H9 (cell line): ENCODE results near the gene TM9SF3. TPM values are rescaled to one million over a fixed set of nuclear protein-coding genes. Genes with fewer than 3 reads are reported as not detected.

Source experiments
- DNase-seq: peaks from one replicate; pipeline ENCODE4 v3.0.0-alpha.2; 2017
- H2AFZ ChIP-seq: one replicate; pipeline ENCODE4 v1.6.1; 2013; ENCODE audit warnings: mild to moderate bottlenecking, low read length, control low read depth, moderate library complexity
- H2AK5ac ChIP-seq: 2 replicates; pipeline ENCODE4 v1.6.1; 2013; ENCODE audit warnings: low read length, control low read depth, mixed read lengths; ENCODE audit not compliant: insufficient read length
- H2BK120ac ChIP-seq: one replicate; pipeline ENCODE4 v1.6.1; 2013; ENCODE audit warnings: low read depth, mild to moderate bottlenecking, low read length, control low read depth, inconsistent platforms; ENCODE audit not compliant: poor library complexity, severe bottlenecking
- H2BK12ac ChIP-seq: 2 replicates; pipeline ENCODE4 v1.6.1; 2013; ENCODE audit warnings: low read length, control low read depth, mixed read lengths, low read depth; ENCODE audit not compliant: insufficient read length
- H2BK15ac ChIP-seq: 2 replicates; pipeline ENCODE4 v1.6.1; 2013; ENCODE audit warnings: low read depth, low read length, control low read depth
- H2BK20ac ChIP-seq: one replicate; pipeline ENCODE4 v1.6.1; 2013; ENCODE audit warnings: low read depth, mild to moderate bottlenecking, low read length, control low read depth, inconsistent platforms; ENCODE audit not compliant: poor library complexity, severe bottlenecking
- H2BK5ac ChIP-seq: 2 replicates; pipeline ENCODE4 v1.6.1; 2013; ENCODE audit warnings: low read length, control low read depth, mixed read lengths; ENCODE audit not compliant: insufficient read length
- H3K14ac ChIP-seq: 2 replicates; pipeline ENCODE4 v1.6.1; 2013; ENCODE audit warnings: low read length, control low read depth; ENCODE audit not compliant: insufficient read depth
- H3K18ac ChIP-seq: 2 replicates; pipeline ENCODE4 v1.6.1; 2013; ENCODE audit warnings: low read depth, mild to moderate bottlenecking, mixed read lengths, low read length, control low read depth; ENCODE audit not compliant: insufficient read length
- H3K23ac ChIP-seq: 2 replicates; pipeline ENCODE4 v1.6.1; 2013; ENCODE audit warnings: low read length, control low read depth, mixed read lengths, low read depth; ENCODE audit not compliant: insufficient read length
- H3K23me2 ChIP-seq: 2 replicates; pipeline ENCODE4 v1.6.1; 2013; ENCODE audit warnings: low read depth, mild to moderate bottlenecking, mixed read lengths, low read length, control low read depth; ENCODE audit not compliant: insufficient read length, poor library complexity, severe bottlenecking
- H3K27ac ChIP-seq: 2 replicates; pipeline ENCODE4 v1.5.1; 2013; ENCODE audit warnings: low read length, control low read depth, mixed read lengths, low read depth; ENCODE audit not compliant: insufficient read length
- H3K27me3 ChIP-seq: 2 replicates; pipeline ENCODE4 v1.6.1; 2013; ENCODE audit warnings: low read length, control low read depth, inconsistent platforms; ENCODE audit not compliant: insufficient read depth
- H3K4ac ChIP-seq: 2 replicates; pipeline ENCODE4 v1.6.1; 2013; ENCODE audit warnings: low read depth, mild to moderate bottlenecking, control low read depth, inconsistent platforms, low read length, moderate library complexity
- H3K4me1 ChIP-seq: 2 replicates; pipeline ENCODE4 v1.6.1; 2013; ENCODE audit warnings: low read length, control low read depth, inconsistent platforms; ENCODE audit not compliant: insufficient read depth
- H3K4me2 ChIP-seq: 2 replicates; pipeline ENCODE4 v1.6.1; 2013; ENCODE audit warnings: low read length, control low read depth, mixed read lengths; ENCODE audit not compliant: insufficient read length, insufficient read depth
- H3K56ac ChIP-seq: 2 replicates; pipeline ENCODE4 v1.6.1; 2013; ENCODE audit warnings: low read depth, mild to moderate bottlenecking, mixed read lengths, low read length, control low read depth; ENCODE audit not compliant: insufficient read length
- H3K79me1 ChIP-seq: 2 replicates; pipeline ENCODE4 v1.6.1; 2013; ENCODE audit warnings: low read depth, mild to moderate bottlenecking, moderate library complexity, low read length, control low read depth, inconsistent platforms; ENCODE audit not compliant: insufficient read depth, poor library complexity, severe bottlenecking
- H3K79me2 ChIP-seq: 2 replicates; pipeline ENCODE4 v1.6.1; 2013; ENCODE audit warnings: low read length, control low read depth, inconsistent platforms; ENCODE audit not compliant: insufficient read depth
- H3K9ac ChIP-seq: 2 replicates; pipeline ENCODE4 v1.6.1; 2013; ENCODE audit warnings: low read length, control low read depth, mixed read lengths; ENCODE audit not compliant: insufficient read length; ENCODE audit errors: extremely low read depth
- H3K9me3 ChIP-seq: one replicate; pipeline ENCODE4 v1.6.1; 2013; ENCODE audit warnings: low read depth, low read length, inconsistent platforms; ENCODE audit not compliant: control insufficient read depth
- H3T11ph ChIP-seq: one replicate; pipeline ENCODE4 v1.6.1; 2013; ENCODE audit warnings: mild to moderate bottlenecking, low read length, control low read depth, inconsistent platforms
- H4K20me1 ChIP-seq: one replicate; pipeline ENCODE4 v1.6.1; 2013; ENCODE audit not compliant: control insufficient read depth, insufficient read length, insufficient read depth
- H4K5ac ChIP-seq: 2 replicates; pipeline ENCODE4 v1.6.1; 2013; ENCODE audit warnings: low read depth, mild to moderate bottlenecking, mixed read lengths, low read length, control low read depth; ENCODE audit not compliant: insufficient read length
- H4K8ac ChIP-seq: replicated peaks from 2 replicates; pipeline ENCODE4 v1.6.1; 2013; ENCODE audit warnings: low read length, control low read depth, mixed read lengths, low read depth; ENCODE audit not compliant: insufficient read length
- H4K91ac ChIP-seq: 2 replicates; pipeline ENCODE4 v1.6.1; 2013; ENCODE audit warnings: low read depth, mild to moderate bottlenecking, moderate library complexity, mixed read lengths, low read length, control low read depth; ENCODE audit not compliant: insufficient read length
- H3K27ac Mint-ChIP-seq, 3 experiments: 2 replicates in 2 of 3; 3 replicates in 1 of 3; pipeline ENCODE4 v1.8.0; 2020 to 2021; ENCODE audit warnings: mixed read lengths in 3 of 3, mild to moderate bottlenecking in 1 of 3, moderate library complexity in 1 of 3
- H3K27me3 Mint-ChIP-seq: 2 replicates; pipeline ENCODE4 v1.8.0; 2021; ENCODE audit warnings: low read depth, mild to moderate bottlenecking, moderate library complexity, mixed read lengths
- H3K36me3 Mint-ChIP-seq, 3 experiments: 2 replicates in 2 of 3; 3 replicates in 1 of 3; pipeline ENCODE4 v1.8.0; 2020 to 2021; ENCODE audit warnings: low read depth in 3 of 3, mixed read lengths in 3 of 3; ENCODE audit not compliant: insufficient read depth in 1 of 3
- H3K4me1 Mint-ChIP-seq, 2 experiments: 2 replicates each; pipeline ENCODE4 v1.8.0; 2020; ENCODE audit warnings: mixed read lengths in 2 of 2
- H3K4me3 Mint-ChIP-seq, 2 experiments: 2 replicates in 1 of 2; 3 replicates in 1 of 2; pipeline ENCODE4 v1.8.0; 2020 to 2021; ENCODE audit warnings: mild to moderate bottlenecking in 2 of 2, mixed read lengths in 2 of 2, moderate library complexity in 1 of 2
- H3K9me3 Mint-ChIP-seq, 2 experiments: 2 replicates in 1 of 2; 3 replicates in 1 of 2; pipeline ENCODE4 v1.8.0; 2020; ENCODE audit warnings: mild to moderate bottlenecking in 2 of 2, mixed read lengths in 2 of 2, moderate library complexity in 1 of 2
- CTCF ChIP-seq: fragments of 200-600 bp; sonication (generic); conservative IDR thresholded peaks from 3 replicates; pipeline ENCODE4 v1.8.0; 2021; ENCODE audit warnings: antibody characterized with exemption, mild to moderate bottlenecking
- WGBS: extraction: QIAGEN DNeasy Blood & Tissue Kit; methylation state at CpG from one replicate; pipeline ENCODE4 v1.1.7; 2013; ENCODE audit warnings: missing lambda C conversion rate, low lambda C conversion rate, mixed read lengths; ENCODE audit not compliant: insufficient read length; ENCODE audit errors: extremely low coverage; 5-methylcytosine and 5-hydroxymethylcytosine counted together
- total RNA-seq: library from RNA; stranded (reverse); gene quantifications from 2 replicates; pipeline ENCODE4 v1.2.1, GENCODE V29; 2021

TM9SF3 gene
- total RNA-seq, 1 experiment from 2014 or later = 120 TPM

GRCh38 chr10:96627292-96627691, 40.5 kb upstream of the TM9SF3 start:
- Histone ChIP-seq H3K18ac (no peak overlapping the region), H3K9ac (no peak overlapping the region), H4K8ac (no peak overlapping the region), H3K79me2 (no peaks in the 10 kb centered on the region), H2BK5ac (no peak overlapping the region), H2BK12ac (no peak overlapping the region), H3K23ac (no peak overlapping the region), H3K56ac (no peak overlapping the region), H2AFZ (no peak overlapping the region), H3K4me1 (no peaks in the 10 kb centered on the region), H2BK15ac (no peak overlapping the region), H3K14ac (no peak overlapping the region), H3K23me2 (no peaks in the 10 kb centered on the region), H3K4me2 (no peak overlapping the region), H3K27ac (no peak overlapping the region), H3T11ph (no peak overlapping the region), H2BK120ac (no peak overlapping the region), H4K20me1 (no peaks in the 10 kb centered on the region), H2AK5ac (no peak overlapping the region), H3K4ac (no peak overlapping the region), H3K79me1 (no peaks in the 10 kb centered on the region), H2BK20ac (no peak overlapping the region), H4K91ac (no peak overlapping the region), H3K9me3 (no peaks in the 10 kb centered on the region), H4K5ac (no peak overlapping the region), H3K27me3 (no peaks in the 10 kb centered on the region)
- Mint-ChIP-seq H3K4me3 (no peak overlapping the region), H3K36me3 (no peaks in the 10 kb centered on the region), H3K27me3 (no peaks in the 10 kb centered on the region), H3K4me1 (no peaks in the 10 kb centered on the region), H3K27ac (no peak overlapping the region; a peak in 1 of 7 replicates), H3K9me3 (no peaks in the 10 kb centered on the region)
- no CpG with 5 or more reads among the region's 1 CpG for WGBS
- no peak for TF ChIP-seq CTCF
- DNase-seq = no peak
